GM10847 (cell line): ENCODE measurements around the gene TAB2.

Experiments used
- POLR2A ChIP-seq: IDR thresholded peaks from 2 replicates; pipeline ENCODE4 v1.6.1; 2011; ENCODE audit not compliant: insufficient read length; ENCODE audit errors: extremely low read depth

The TAB2 gene

GRCh38 chr6:149459761-149460160 is 142.2 kb downstream of the TAB2 start:
- no peak for TF ChIP-seq POLR2A
